GM21515 (cell line): Measurements from ENCODE around the gene TNFRSF14.
A peak's percentile ranks its signal among the peaks of the same experiment; 100 is the strongest.
"Not testable (repeated sequence)": the region's sequence is repeated elsewhere in the genome, so short reads cannot be mapped to it uniquely, and the experiment has no call there.

ENCODE experiments used
- ATAC-seq: cut with Tn5 transposase; IDR thresholded peaks from one replicate; pipeline ENCODE4 v1.9.1; 2021; ENCODE audit not compliant: unreplicated experiment

The TNFRSF14 gene

DNA sequence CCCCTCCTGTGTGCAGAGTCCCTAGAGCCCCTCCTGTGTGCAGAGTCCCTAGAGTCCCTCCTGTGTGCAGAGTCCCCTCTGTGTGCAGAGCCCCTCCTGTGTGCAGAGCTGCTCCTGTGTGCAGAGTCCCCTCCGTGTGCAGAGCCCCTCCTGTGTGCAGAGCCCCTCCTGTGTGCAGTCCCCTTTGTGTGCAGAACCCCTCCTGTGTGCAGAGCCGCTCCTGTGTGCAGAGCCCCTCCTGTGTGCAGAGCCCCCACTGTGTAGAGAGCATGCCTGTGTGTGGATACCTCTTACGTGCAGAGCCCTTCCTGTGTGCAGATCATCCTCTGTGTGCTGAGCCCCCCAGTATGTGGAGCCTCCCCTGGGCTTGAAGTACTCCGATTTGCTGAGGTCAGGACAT lies 17.8 kb upstream of the TNFRSF14 start:
- ATAC-seq, result no peak

DNA sequence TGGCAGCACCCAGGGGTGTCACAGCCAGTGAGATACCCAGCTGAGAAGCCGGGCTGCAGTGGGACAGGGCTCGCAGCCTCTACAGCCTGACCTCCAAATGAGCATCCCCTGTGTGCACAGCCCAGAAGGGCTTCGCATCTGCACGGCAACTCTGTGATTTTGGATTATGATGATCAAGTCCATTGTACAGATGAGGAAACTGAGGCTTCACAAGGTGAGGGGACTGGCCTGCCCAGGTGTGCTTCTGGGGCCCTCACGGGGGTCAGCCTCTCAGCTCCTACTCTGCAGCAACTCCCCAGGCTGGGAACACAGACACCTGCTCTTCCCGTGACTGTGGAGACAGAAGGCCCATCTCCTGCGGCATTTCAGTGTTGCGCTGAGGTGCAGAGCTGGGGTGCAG lies 17.3 kb upstream of the TNFRSF14 start:
- no peak for ATAC-seq

- ATAC-seq, result no peak
These were observed 16.8 kb upstream of the TNFRSF14 start for GRCh38 chr1:2539312-2539907.

GRCh38 chr1:2540816-2541492 lies 15.2 kb upstream of the TNFRSF14 start:
- ATAC-seq, result no peak

- no peak for ATAC-seq
These were observed 14.4 kb upstream of the TNFRSF14 start for GRCh38 chr1:2541619-2542245.

GRCh38 chr1:2542246-2542915 lies 13.8 kb upstream of the TNFRSF14 start:
- no peak for ATAC-seq

DNA sequence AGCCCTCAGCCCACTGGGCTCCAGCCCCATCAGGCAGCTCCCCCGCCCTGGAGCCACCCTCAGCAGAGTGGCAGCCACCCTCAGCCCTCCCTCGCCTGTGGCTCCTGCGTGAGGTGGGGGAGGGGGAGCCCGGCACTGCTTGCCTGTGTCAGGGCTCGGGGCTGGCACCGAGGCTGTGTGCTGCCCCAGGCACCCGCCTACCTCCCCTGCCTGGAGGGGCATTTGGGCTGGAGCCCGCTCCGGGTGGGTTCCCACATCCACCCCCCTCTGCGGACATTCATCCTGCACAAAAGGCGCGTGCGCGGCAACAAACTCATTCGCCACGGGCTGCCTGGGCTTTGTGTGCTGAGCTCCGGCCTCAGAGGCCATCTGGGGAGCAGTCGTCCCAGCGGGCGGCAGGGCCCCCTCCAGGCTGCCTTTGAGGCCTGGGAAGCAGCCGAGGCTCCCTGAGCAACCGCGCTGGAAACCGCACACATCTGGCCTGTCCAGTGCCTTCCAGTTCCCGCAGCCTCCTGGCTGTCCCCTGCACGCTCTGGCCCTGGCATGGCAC lies 12.6 kb upstream of the TNFRSF14 start:
- no peak for ATAC-seq

GRCh38 chr1:2544093-2544874 lies 11.9 kb upstream of the TNFRSF14 start:
- ATAC-seq, result no peak

- ATAC-seq, result no peak
These were observed 11.1 kb upstream of the TNFRSF14 start for GRCh38 chr1:2544875-2545640.

- ATAC-seq, result peak; percentile 32
These were observed 10.2 kb upstream of the TNFRSF14 start for GRCh38 chr1:2545754-2546514.

- ATAC-seq, result peak; percentile 31
These were observed 9.5 kb upstream of the TNFRSF14 start for GRCh38 chr1:2546515-2547209.

DNA sequence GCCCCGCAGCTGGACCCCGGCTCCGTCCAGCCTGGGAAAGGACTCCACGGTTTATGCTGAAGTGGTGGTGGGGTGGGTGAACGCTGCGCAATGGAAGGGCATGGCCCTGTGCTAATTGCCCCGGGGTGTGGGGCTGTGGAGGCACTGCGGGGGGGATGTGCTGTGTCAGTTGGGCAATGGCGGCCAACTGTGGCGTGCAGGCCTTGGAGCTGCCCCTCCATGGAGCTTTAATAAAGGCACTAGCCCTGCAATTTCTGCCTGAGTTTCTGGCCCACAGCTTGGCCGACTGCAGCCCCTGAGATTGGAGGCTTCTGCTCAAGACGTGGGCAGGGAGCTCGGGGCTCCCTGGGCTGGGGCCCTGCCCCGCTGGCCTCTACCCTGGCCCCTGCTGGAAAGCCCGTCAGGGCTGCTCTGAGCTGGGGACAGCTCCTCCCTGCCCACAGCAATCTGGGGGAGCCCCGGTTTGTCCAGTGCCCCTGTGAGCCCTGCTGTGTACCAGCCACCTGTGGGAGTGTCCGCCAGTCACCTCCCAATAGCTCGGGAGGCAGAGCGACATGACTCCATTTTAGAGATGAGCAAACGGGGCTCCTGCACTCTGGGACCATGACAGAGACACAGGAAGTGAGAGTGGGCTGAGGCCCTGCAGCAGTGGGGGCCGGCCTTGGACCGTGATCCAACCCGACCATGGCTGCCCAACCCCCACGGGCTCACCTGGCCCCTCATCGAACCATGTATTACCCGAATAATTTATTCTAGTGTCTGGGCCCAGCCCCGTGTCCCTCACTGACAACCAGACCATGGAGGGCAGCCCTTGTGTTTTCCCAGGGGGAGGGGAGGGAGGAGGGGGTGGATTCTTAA lies 8.7 kb upstream of the TNFRSF14 start:
- ATAC-seq, result no peak

DNA sequence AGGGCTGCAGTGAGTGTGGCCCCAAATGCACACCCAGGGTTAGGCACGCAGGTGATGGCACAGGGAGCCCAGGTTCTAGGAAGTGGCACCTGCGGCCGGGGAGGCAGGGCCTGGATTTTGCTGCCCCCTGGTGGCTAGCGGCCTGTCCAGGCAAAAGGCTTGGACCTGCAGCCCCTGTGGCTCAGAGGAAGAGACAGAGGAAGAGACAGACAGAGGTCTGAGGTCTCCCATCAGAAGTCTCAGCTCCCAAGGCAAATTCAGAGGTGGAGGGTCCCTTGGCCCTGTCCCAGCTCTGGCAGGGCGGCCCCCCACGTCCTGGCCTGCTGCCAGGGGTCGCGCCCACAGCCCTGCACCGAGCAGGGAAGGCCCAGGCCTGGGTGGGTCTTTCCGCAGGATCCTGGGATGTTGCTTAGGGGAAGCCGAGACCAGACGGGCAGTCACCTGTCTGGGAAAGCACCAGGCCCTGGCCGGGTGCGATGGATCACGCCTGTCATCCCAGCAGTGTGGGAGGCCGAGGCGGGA lies 8.0 kb upstream of the TNFRSF14 start:
- ATAC-seq, result peak; percentile 21

- ATAC-seq, result not testable (repeated sequence)
These were observed 6.7 kb upstream of the TNFRSF14 start for GRCh38 chr1:2549367-2550029.

DNA sequence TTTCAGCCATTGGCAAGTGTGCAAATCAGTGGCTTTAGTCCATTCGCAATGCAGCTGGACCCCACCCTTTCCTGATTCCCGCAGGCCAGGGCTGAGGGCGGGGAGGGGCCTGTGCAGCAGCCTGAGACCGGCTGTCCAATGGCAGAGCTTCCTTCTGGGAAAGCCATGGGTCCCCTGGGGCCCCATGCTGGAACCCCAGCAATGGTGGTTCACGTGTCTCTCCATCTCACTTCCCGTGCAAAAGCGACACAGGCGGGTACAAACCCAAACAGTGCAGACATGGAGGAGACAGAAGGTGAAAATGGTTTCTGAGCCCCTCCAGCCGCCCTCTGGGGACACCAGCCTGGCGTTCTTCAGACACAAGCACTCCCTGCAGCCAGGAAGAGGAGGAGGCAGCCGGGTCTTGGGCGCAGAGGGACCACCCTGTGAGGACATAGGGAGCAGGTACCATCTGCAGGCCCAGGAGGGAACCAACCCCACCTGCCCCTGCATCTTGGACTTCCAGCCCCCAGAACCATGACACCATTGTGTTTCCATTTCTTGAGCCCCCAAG lies 5.8 kb upstream of the TNFRSF14 start:
- ATAC-seq, result not testable (repeated sequence)

- ATAC-seq, result not testable (repeated sequence)
These were observed 4.6 kb upstream of the TNFRSF14 start for GRCh38 chr1:2551544-2551943.

GRCh38 chr1:2552189-2552588 lies 4.0 kb upstream of the TNFRSF14 start:
- ATAC-seq, result no peak
